GM12892 (cell line): ENCODE measurements around the gene PDYN.

Experiments used
- POLR2A ChIP-seq: IDR thresholded peaks from 2 replicates; pipeline ENCODE4 v1.6.1; 2011; ENCODE audit warnings: low read depth, low read length, control low read depth
- POLR2AphosphoS5 ChIP-seq: IDR thresholded peaks from 2 replicates; pipeline ENCODE4 v1.6.1; 2011; ENCODE audit warnings: low read depth, low read length, control low read depth
- TAF1 ChIP-seq: IDR thresholded peaks from 2 replicates; pipeline ENCODE4 v1.6.1; 2011; ENCODE audit warnings: low read depth, mild to moderate bottlenecking, control low read depth, low read length, borderline replicate concordance

DNA sequence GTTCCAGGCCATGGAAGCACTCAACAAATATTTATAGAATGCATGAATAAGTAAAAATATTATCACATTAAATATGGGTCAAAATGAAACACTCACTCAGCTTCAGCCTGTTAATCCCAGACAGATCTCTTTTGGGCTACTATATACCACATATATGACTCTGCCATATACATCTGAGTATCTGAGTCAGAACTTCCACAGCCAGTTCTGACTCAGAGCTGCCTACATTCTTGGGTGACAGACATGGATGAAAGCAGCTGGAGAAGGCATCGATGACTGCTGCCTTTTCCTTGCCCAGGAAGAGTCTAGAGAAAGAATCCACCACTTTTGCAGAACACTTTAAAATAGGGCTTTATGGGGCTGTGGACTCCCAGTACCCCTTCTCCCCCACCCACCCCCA lies 11.5 kb upstream of the PDYN start:
- TF ChIP-seq POLR2A (no peak), POLR2AphosphoS5 (no peak), TAF1 (no peak)
